Activated CD4-positive, CD25-positive, alpha-beta regulatory T cell treated with anti-CD3 and anti-CD28 coated beads, Interleukin-2, amount 50 U/mL, for 72 hours (primary cell): Measurements from ENCODE around the gene PIK3AP1.
"Not testable (repeated sequence)": the region's sequence is repeated elsewhere in the genome, so short reads cannot be mapped to it uniquely, and the experiment has no call there.

Source experiments
- DNase-seq: peaks from one replicate; pipeline ENCODE4 v3.0.0; 2021

The PIK3AP1 gene

DNA sequence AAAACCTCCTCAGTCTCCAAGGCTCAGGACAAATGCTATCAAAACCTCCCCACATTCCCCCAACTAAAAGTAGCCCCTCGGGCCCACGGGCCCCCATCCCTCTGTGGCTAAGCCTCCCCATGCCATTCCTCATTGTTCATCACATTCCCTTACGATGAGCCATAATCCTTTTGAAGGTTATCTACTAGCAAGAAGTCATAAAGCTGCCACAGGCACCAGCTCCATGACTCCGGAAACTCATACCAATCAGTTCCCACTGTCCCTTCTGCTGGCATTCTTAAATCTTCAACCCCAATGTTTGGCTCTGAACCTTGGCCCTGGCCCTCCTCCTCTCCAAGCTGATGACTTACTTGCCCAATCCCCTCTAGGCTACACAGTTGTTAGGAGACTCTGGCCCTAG lies 114.1 kb downstream of the PIK3AP1 start:
- no peak for DNase-seq

DNA sequence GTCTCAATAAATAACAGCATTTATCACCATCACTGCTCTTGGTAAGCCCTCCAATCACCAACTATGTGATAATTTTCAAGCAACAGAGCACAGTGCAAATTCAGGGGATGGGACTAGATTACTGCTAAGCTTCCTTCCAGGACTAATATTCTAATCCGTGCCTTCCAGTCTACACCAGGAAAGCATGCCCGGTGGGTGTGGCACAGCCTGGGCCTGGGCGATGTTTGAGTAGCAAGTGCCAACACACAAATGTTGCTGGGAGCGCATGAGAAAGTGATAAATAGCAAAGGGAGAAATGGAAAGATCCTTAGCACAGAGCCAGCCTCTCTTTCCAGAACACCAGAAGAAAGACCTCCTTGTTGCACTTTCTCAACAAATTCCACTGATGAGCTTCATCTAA lies 120.0 kb downstream of the PIK3AP1 start:
- DNase-seq, result no peak

DNA sequence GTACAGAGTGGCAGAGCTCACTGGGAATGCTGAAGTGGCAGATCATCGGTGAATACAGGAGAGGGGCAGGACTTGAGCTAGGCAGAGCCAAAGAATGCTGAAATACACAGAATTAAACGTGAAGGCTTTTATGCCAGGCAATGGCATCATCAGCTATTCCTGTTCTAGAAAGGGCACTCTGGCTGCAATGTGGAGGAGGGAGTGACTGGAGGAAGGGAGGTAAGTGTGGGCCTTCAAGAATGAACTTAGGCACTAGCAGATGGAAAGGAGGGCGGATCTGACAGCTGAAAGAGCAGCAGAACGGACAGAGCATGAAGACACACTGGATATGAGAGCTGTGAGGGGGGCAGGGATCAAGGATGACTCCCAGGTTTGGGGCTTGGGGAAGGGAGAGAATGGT lies 121.5 kb downstream of the PIK3AP1 start:
- no peak for DNase-seq

DNA sequence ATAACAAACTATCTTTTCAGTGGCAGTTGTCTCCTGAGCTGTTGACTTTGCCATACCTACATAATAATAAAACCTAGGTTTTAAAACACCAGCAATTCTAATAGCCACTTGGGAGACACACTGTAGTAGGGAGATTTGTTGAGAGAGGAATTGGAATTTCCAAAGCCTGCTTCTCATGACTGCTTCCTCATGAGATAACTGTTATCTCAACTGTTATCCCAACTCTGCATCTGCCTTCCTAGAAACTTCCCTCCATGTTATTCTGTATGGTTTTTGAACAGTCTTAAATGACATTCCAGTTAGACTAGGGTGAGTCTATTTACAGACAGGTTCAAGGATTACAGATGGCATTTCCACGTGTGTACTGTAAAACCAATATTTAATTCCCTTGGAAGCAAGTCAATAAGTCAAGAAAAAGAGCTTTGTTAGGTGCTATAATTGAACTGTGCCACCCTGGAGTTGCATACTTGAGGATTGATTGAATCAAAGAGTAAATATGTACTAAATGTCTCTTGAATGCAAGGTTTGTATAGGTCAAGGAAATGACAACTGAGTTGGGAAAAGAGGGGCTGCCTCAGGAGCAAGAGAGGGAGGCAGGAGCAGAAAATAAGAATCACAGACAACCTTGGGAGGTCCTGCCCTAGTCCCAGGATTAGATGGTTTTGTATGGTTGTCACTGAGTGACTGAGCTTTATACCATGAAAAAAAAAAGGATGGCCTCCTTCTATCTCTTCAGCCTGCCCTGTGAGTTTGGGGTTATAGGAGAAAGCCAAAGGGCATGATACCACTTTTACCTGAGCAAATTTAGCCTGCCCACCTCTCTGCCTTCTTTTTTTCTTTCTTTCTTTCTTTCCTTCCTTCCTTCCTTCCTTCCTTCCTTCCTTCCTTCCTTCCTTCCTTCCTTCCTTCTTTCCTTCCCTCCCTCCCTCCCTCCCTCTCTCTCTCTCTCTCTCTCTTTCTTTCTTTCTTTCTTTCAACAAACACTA lies 123.6 kb downstream of the PIK3AP1 start:
- no peak for DNase-seq

DNA sequence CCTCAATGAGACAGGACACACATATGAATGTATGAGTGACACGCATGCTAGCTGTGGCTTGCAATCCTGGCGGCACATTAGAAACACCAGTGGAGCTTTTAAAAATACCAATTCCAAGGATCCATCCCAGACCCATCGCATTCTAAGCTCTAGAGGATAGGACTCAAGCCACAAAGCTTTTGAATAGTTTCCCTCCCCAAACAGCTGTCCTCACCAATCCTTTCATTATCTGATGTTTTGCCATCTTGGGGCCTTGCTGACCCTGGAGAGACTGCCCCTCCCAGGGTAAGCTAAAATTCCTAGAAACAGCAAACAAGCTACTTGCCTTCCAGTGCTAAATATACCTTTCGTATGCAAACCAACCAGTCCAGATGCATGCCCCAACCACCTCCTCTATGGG lies 124.6 kb downstream of the PIK3AP1 start:
- no peak for DNase-seq

DNA sequence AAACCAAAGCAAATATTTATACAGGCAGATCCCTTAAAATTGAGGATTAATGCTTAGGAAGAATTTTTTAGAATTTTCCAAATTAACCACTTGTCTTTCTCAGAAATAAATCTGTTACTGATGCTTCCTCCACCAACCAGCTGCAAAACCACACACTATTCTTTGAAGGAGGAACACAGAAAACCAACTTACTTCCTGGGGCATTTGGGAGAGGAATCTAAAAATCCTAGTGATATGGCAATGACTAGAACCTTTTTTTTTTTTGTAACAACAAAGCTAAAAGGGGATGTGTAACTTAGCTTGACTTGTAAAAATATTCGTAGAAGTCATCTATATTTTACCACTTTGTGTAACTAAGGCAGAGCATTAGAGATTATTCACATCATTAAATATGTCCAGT lies 128.4 kb downstream of the PIK3AP1 start:
- no peak for DNase-seq

DNA sequence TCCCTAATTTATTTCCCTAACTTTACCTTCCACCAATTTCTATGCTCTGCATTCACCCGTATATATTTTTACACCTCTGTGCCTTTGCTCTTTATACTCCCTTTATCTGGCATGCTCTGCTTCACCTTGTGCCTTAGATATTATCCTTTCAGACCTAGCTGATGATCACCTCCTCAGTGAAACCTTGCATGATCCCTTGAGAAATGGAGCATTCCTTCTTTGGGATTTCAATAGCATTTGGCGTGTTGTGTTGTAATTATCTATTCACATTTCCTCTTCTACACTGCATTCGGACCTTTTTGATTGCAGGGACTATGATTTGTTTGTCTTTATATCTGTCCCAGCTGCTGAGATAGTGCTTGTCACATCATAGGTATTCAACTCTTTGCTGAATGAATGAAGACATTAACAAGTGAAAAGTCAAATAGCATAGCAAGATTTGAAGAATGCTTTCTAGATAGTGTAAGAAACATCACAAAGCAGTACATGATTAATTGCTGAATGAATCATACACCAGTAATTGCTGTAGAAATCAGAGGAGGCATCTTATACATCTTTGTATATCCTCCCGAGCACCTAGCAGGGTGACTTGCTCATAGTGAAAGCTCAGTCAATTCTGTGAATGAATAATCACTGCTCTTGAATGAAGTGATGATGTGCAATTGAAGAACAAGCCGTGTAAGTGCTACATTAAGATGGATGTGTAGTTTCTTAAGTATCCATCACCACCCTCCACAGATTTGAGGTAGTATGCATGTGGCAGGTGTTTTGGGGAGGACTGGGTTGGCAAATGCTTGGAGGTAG lies 131.5 kb downstream of the PIK3AP1 start:
- no peak for DNase-seq

DNA sequence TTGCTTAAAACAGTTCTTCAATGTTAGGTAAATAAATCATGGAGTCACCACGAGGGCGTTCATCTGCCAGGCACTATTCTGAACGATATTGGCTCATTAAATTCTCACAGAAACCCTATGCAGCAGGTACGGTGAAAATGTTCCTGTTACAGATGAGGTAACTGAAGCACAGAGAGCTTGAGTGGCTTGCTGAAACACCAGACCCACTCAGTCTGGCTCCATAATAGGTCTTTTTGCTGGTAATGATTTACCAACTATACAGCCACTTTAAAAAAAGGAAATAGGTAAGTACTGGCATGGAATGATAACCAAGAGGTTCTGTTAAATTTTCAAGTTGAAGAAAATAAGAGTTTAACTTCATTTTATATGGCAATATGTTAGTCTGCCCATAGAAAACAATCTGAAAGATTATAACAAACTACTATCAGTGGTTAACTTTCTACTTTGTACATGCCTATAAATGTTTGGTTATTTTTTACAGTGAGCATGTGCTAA lies 132.2 kb downstream of the PIK3AP1 start:
- DNase-seq, result no peak

DNA sequence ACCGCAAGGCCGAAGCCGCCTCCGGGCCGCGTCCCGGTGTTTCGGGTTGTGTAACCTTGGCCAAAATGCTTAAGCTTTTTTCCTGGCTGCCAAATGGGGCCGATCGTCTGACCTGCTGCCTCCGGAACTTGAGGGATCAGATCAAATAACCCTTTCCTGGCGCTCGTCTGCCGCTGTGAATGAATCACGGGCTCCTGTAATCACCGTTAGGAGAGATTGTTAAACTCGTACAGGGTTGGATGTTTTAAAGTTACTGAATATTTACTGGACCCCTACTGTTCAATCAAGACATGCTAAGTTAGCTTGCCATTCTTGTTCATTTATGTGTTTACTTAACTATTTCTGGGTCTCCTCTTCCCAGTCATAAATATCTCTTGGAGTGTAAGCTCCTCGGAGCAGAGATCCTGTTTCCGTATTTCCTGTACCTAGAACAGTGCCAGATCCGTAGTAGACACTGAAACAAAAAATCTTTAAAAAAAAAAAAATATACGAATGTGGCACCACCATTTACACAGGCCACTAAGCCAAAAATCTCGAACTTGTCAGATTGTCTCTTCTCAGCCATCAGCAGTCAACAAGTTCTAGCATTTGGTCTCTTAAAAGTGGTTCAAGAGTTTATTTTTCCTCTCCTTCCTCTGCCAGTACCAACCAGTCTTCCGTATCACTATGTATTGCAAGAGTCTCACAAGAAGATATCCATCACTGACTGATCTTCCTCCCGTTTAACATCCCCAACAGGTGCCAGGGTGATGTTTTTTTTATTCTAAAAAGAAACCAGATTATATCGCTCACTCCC lies 132.9 kb downstream of the PIK3AP1 start:
- DNase-seq, result no peak

DNA sequence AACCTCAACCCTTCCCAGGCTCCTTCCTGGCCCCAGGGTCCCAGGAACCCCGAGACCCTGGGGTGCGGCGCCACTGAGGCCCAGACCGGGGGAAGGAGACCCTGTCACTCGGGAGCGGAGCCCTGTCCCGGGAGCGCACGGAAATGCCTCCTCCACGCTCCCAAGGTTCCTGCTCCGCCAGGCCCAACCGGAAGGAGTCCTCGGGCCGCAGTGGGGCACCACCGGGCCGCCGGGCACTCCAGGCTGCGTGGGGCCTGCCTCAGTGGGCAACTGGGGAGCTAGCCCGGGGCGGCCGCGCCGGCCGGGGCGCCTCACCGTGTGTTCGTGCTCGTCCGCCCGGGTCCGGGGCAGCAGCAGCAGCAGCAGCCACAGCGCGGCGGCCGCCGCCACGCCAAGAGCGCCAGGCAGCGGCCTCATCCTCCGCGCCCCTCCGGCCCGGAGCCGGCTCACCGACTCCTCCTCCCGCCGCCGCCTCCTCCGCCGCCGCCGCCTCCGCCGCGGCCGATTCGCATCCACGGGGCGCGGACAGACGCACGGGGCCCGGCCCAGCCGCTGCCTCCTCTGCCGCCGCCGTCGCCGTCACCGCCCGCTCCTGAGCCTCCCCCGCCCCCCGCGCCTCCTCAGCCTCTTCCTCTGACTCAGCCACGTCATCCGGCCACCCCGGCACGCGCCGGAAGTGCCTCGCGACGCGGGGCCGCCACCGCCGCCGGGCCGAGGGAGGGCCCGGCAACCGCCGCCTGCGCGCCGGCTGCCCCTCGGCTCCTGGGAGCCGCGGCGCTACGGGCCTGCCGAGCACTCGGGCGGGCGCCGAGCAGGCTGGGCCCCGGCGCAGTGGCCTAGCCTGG lies 133.7 kb downstream of the PIK3AP1 start, which contains the start of gene TM9SF3:
TM9SF3 (minus strand) TSS at position 594 of the 845 bp plus-strand sequence; CDS start at position 417, 177 bp downstream.
- peak; percentile 86 for DNase-seq

DNA sequence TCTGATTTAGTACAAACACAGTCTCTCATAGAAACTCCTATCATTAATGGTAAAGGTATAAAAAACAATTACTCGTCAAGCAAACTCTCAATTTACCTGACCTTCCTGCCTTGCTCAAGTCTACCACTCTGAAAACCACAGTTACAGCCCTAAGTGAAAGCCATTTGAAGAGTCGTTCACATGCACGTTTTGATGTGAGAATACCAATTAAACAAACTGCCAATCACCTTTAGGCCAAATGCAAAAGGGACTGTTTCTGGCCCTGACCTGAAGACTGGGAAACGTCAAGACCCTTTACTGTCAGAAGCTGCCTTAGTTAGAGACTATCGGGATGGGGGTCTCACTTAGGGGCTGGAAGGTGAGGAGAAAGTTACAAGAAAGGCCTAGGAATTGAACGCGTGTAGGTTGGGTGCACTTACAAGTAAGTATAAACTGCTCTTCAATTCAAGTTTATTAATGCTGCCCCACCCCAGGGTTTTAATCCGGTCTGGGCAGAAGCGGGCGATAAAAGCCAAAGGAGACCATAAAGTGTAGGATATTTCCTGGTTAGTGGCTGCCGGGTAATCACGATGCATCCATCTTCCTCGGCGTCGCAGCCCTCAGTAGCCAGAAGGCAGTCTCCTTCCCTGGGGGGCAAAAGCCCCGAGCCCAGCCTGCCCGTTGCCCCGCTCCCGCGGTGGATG lies 134.4 kb downstream of the PIK3AP1 start:
- DNase-seq, result no peak

DNA sequence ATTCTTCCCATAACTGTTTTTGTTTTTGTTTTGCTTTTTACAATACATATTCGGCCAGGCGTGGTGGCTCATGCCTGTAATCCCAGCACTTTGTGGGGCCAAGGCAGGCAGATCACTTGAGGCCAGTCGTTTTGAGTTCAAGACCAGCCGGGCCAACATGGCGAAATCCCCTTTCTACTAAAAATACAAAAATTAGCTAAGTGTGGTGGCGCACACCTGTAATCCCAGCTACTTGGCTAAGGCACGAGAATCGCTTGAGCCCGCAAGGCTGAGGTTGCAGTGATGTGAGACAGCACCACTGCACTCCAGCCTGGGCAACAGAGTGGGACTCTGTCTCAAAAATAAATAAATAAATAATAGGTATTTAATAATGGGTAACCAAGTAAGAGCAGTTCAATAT lies 135.8 kb downstream of the PIK3AP1 start:
- DNase-seq, result no peak

DNA sequence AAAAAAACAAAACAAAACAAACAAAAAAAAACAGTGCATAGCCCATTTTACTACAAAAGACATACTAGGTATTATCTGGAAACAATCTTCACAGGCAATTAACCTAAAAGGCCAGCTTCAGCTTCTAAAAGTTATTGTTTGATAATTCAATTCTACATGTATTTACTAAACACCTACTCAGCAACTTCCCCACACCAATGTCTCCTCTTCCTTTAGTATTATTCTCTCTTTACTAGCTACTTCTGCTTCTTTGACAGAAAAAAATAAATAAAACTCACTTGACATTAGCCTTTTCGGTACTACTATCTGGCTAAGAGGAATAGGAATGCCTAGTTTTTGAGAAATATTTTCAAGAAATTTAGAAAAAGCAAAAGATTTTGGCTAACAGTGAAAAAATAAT lies 136.3 kb downstream of the PIK3AP1 start:
- no peak for DNase-seq

DNA sequence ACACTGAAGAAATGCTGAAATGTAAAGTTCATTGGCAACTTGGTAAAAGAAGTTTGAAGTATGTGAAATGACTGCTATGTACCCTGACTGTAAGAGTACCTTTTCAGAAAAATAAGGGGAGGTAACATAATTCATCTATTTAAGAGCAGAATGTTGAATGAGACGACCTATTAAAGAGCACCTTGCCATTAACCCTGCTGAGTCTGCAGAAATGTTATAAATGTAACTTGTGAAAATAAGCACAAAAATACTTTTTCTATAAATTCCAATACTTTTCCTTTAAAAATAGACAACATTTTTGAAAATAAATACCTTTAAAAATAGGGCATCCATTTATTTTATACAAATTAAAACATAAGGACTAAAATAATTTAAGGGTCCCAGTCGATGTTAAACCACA lies 141.2 kb downstream of the PIK3AP1 start:
- DNase-seq, result no peak

DNA sequence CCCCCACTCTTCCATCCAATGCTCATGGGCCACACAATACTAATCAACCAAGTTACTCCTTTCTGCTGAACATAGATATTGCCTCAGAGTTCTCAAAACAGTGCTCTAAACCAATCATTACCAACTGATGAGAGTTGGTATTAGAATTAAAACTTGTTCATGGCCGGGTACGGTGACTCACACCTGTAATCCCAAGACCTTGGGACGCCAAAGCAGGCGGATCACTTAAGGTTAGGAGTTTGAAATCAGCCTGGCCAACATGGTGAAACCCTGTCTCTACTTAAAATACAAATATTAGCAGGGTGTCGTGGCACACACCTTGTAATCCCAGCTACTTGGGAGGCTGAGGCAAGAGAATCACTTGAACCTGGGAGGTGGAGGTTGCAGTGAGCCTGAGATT lies 141.7 kb downstream of the PIK3AP1 start:
- no peak for DNase-seq

DNA sequence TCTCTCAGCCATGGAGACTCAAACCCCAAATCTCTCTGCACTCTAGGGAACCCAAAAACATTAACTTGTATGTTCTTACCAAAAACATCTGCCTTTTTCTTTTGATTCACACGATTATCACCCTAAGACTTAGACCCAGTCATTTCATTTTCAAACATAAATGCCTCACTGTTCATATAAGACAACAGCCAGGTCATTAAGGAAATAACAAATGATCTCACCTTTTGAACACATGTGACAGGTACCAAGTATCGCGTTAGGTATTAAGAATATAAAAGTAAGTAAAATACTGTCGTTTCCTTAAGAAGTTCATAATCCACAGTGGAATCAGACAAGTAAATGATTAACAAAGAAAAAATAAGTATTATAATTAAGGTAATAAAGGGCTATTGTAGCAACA lies 142.3 kb downstream of the PIK3AP1 start:
- DNase-seq, result no peak

DNA sequence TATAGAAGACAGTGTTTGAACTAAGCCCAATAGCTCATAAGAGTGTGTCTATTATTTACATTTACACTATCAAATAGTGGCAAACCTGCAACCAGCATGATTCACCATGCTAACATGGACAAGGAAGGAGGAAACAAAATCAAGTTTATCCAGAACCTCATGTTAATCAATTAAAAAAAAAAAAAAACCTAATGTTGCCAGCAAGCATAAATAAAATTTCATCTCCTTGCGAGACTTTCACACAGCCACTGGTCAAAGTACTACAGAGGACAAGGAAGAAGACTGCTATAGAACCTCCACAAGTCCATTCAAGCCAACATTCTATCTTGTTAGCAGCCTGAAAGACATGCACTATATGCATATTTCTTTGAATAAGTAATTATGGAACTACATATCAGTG lies 143.2 kb downstream of the PIK3AP1 start:
- DNase-seq, result no peak

DNA sequence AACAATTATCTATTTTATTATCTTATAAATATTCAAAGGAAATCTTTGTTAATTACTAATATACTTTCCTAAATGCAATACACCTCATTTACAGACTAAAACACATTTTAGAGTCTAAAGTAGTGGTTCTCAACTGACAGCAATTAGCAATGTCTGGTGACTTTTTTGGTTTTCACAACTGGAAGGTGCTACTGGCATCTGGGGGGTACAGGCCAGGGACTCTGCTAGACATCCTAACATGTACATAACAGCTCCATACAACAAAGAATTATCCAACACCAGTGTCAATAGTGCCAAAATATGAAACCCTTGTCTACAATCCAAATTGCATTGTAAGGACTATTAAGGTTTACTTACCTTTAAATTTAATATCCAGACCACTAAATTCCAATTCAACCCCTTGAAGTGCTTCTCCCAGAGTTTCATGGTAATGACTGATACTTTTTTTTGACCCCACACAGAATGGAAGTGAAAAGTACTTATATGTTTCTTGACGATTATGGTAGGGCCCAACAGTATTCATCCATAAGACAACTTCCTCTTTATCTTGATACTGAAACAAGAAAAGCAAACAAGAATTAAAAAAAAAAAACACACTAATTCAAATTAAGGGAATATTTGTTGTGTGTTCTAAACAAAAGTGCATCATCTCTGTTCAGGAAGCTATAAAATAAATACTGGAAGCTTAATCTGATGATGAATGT lies 143.9 kb downstream of the PIK3AP1 start:
- no peak for DNase-seq

DNA sequence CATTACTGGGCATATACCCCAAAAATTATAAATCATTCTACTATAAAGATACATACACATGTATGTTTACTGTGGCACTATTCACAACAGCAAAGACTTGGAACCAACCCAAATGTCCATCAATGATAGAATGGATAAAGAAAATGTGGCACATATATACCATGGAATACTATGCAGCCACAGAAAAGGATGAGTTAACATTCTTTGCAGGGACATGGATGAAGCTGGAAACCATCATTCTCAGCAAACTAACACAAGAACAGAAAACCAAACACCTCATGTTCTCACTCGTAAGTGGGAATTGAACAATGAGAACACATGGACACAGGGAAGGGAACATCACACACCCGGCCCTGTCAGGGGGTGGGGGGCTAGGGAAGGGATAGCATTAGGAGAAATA lies 145.8 kb downstream of the PIK3AP1 start:
- not testable (repeated sequence) for DNase-seq

DNA sequence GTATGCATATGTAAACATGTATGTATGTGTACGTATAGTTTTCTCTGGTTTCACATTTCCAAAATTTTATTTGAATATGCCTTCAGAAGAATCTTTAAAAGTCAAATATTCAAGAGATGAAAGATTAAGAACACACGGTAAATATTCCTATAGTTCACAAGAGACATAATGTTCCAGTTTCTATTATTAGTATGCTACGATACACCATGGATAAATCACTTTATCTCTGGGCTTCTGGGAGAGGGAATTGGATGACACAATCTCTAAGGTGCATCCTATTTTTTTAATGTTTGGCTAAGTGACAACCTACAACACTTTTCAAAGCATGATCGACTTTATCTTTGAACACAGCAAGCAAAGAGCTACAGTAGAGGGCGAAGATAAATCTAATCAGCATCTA lies 147.3 kb downstream of the PIK3AP1 start:
- no peak for DNase-seq
